Stimulated activated naive B cell treated with anti-CD40 and anti-IgM and Interleukin-4, amounts not matched to agents 10 μg/mL and 1 μg/mL and 100 μg/mL, for 72 hours (primary cell): ENCODE results near the gene CRYBB1.
A peak's percentile ranks its signal among the peaks of the same experiment; 100 is the strongest.

ENCODE experiments used
- ATAC-seq, 2 donors: fragments of 150-1000 bp; cut with Tn5 transposase; replicated peaks; 2 replicates each; pipeline ENCODE4 v1.10.0; 2021; ENCODE audit warnings: moderate library complexity in 1 of 2
- DNase-seq: peaks from one replicate; pipeline ENCODE4 v3.0.0; 2021
- H3K27ac Mint-ChIP-seq: one replicate; pipeline ENCODE4 v1.8.0; 2022; ENCODE audit warnings: mild to moderate bottlenecking, mixed read lengths
- H3K27me3 Mint-ChIP-seq, 2 donors: one replicate each; pipeline ENCODE4 v1.8.0; 2022; ENCODE audit warnings: mixed read lengths in 2 of 2
- H3K36me3 Mint-ChIP-seq, 2 donors: one replicate each; pipeline ENCODE4 v1.8.0; 2022; ENCODE audit warnings: mixed read lengths in 2 of 2, mild to moderate bottlenecking in 1 of 2
- H3K4me1 Mint-ChIP-seq, 2 donors: one replicate each; pipeline ENCODE4 v1.8.0; 2022; ENCODE audit warnings: mixed read lengths in 2 of 2, mild to moderate bottlenecking in 1 of 2
- H3K4me3 Mint-ChIP-seq, 2 donors: one replicate each; pipeline ENCODE4 v1.8.0; 2022; ENCODE audit warnings: mild to moderate bottlenecking in 2 of 2, mixed read lengths in 2 of 2, moderate library complexity in 1 of 2
- H3K9me3 Mint-ChIP-seq, 2 donors: one replicate each; pipeline ENCODE4 v1.8.0; 2022; ENCODE audit warnings: mixed read lengths in 2 of 2, mild to moderate bottlenecking in 1 of 2

The CRYBB1 gene

DNA sequence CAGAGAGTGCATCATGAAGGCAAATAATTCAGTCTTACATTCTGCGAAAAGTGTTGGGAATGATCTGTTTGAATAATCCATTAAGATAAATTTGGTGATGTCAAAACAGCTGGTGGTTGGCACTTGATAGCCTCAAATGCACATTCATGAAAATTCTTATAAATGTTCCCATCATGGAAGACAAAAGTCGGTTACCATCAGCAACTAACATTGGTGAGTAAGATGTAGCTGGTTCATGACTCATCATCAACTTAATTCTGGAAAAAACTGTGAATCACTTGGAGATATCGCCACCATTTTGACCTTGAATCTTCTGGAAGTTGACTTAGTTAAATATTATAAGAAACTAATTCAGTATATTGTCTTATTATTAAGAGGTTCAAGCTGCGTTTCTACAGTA, 11.2 kb downstream of the CRYBB1 start:
- H3K27me3 Mint-ChIP-seq = no peaks in the 10 kb centered on the region

DNA sequence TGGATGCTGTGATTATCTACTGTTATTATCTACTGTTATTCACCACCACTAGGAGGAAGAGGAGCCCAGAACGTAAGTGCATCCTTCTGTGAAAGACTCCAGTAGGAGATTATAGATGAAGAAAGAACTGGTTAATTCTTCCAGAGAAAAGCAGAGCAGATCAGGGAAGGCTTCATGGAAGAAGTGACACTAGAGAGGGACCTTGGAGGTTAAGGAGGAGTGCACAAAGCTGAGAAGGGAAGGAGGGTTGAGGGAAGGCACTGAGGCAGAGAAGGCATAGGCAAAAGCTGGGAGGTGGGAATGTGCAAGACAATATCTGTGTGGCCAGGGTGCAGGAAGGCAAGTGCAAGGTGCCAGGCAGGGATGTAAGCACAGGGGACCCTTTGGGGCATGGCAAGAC, 13.5 kb downstream of the CRYBB1 start:
- H3K27ac Mint-ChIP-seq = no peak overlapping the region
- no peak for DNase-seq
- H3K4me3 Mint-ChIP-seq = no peak overlapping the region
- H3K36me3 Mint-ChIP-seq = no peaks in the 10 kb centered on the region
- ATAC-seq = no peak
- peaks cover 0 to 3% of the 10 kb centered on the region in 2 donors for H3K4me1 Mint-ChIP-seq
- H3K27me3 Mint-ChIP-seq = no peaks in the 10 kb centered on the region
- H3K9me3 Mint-ChIP-seq = no peaks in the 10 kb centered on the region

More for the DNA sequence above, 11.2 kb downstream of the CRYBB1 start:
- H3K4me3 Mint-ChIP-seq = no peak overlapping the region
- H3K4me1 Mint-ChIP-seq = peaks cover 6 to 11% of the 10 kb centered on the region in 2 donors
- no peaks in the 10 kb centered on the region for H3K9me3 Mint-ChIP-seq
- DNase-seq (no peak), ATAC-seq (no peak)
- H3K27ac Mint-ChIP-seq = no peak overlapping the region
- no peaks in the 10 kb centered on the region for H3K36me3 Mint-ChIP-seq

DNA sequence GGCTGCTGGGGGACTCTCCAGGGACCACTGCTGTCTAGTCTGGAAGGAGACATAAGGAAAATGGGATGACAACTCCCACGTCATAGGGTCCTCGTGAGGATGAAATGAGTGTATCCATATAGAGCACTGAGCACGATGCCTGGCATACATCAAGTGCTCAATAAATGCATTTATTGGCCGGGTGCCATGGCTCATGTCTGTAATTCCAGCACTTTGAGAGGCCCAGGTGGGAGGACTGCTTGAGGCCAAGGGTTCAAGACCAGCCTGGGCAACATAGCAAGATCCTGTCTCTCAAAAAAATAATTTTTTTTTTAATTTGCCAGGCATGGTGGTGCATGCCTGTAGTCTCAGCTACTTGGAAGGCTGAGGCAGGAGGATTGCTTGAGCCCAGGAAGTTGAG, 15.7 kb downstream of the CRYBB1 start:
- ATAC-seq (no peak), DNase-seq (no peak)
- Mint-ChIP-seq H3K27ac (no peak overlapping the region), H3K4me3 (no peak overlapping the region), H3K36me3 (no peaks in the 10 kb centered on the region), H3K4me1 (no peaks in the 10 kb centered on the region), H3K27me3 (no peaks in the 10 kb centered on the region), H3K9me3 (no peaks in the 10 kb centered on the region)

DNA sequence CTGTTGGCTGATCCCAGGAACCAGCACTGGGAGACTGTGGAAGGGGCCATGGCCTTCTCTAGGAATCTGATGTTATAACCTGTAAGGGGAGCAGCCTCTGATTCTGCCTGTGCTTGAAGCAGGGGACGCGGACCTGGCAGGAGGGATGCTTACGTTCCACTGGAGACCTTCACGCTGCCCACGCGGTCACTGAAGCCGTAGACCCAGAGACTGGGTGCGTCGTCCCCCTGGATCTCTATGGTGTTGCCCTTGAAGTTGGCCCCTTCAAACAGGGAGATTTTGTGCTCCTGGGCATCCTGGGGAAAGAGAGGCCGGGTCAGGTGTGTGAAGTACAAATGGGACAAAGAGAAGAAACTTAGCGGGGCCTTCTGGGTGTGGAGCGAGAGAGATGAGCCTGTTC, 16.1 kb downstream of the CRYBB1 start:
- Mint-ChIP-seq H3K4me1 (no peaks in the 10 kb centered on the region), H3K27me3 (no peaks in the 10 kb centered on the region), H3K4me3 (no peak overlapping the region), H3K27ac (peak overlapping the region; percentile 6), H3K36me3 (no peaks in the 10 kb centered on the region), H3K9me3 (no peaks in the 10 kb centered on the region)
- DNase-seq (no peak), ATAC-seq (no peak)

DNA sequence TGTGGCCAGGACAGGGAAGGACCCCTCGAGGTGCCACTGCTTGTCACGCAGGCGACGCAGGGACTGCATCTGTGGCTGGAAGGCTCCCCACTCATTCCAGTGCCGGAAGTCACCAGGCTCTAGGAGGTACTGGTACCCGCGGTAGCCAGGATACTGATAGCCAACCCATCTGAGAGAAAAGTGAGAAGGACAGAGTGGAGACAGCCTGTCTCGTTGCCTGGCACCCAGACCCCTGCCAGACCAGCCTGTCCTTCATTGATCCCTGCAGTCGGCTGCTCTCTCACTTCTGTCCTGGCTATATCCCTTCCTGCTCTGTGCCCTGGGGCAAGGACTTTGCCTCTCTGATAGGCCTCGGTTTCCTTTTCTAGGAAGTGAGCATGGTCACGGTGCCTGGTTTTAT, 18.3 kb downstream of the CRYBB1 start:
- Mint-ChIP-seq H3K4me1 (no peaks in the 10 kb centered on the region), H3K9me3 (no peaks in the 10 kb centered on the region), H3K27me3 (no peaks in the 10 kb centered on the region), H3K4me3 (no peak overlapping the region), H3K36me3 (no peaks in the 10 kb centered on the region), H3K27ac (no peak overlapping the region)
- no peak for DNase-seq
- ATAC-seq = no peak

DNA sequence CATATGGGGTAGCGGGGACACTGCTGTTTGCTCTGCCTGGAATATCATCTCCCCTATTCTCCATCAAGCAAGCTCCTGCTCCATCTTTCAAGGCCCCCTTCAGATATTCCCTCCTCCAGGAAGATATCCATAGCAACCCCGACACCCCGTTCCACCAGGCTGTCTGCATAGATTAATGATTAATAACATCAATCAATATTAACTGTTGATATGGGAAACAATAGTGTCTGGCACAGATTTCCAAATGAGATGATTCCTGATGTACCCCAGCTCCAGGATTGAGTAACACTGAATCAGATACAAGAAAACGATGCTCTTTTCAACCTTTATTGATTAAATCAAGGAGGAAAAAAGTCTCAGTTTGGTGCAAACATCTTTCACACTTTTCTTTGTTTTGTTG, 20.3 kb downstream of the CRYBB1 start:
- DNase-seq (no peak), ATAC-seq (no peak)
- no peaks in the 10 kb centered on the region for H3K27me3 Mint-ChIP-seq
- no peak overlapping the region for H3K4me3 Mint-ChIP-seq
- H3K36me3 Mint-ChIP-seq = no peaks in the 10 kb centered on the region
- no peak overlapping the region for H3K27ac Mint-ChIP-seq
- no peaks in the 10 kb centered on the region for H3K9me3 Mint-ChIP-seq
- peaks cover 3 to 7% of the 10 kb centered on the region in 2 donors for H3K4me1 Mint-ChIP-seq

DNA sequence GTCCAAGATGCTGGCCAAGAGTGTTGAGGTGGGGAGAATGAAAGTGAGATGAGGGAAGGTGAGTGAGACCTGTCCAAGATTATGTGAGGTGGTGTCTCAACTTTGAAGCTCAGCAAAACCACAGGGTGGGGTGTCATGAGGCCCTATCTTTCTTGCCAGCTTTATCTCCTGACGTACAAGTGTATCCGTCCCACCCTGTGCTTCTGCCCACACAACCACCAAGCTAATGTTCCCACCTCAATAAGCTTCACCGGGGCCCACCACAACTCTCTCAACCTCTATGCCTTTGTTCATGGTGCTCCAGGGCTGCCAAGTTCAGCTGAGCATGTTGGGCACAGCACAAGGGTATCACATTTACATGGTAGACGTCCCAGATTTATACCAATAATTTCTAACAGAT, 20.8 kb downstream of the CRYBB1 start:
- no peak overlapping the region for H3K4me3 Mint-ChIP-seq
- DNase-seq = no peak
- no peak for ATAC-seq
- no peak overlapping the region for H3K27ac Mint-ChIP-seq
- H3K36me3 Mint-ChIP-seq = no peaks in the 10 kb centered on the region
- H3K27me3 Mint-ChIP-seq = no peaks in the 10 kb centered on the region
- H3K9me3 Mint-ChIP-seq = no peaks in the 10 kb centered on the region
- H3K4me1 Mint-ChIP-seq = peaks cover 7 to 11% of the 10 kb centered on the region in 2 donors

DNA sequence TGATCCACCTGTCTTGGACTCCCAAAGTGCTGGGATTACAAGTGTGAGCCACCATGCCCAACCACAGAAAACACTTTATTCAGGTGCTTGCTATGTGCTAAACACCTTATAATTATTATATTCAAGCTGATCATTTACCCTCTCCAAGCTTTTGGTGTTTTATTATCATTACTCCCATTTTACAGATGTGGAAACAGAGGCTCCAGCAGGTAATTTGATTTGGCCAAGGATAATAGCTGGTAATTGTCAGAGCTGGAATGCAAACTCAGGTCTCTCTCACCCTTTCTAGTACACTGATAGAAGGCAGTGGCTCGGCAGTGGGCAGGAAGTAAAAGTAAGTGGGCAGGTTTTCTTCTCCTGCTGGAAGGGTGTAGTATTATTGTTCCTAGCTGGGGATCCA, 24.1 kb downstream of the CRYBB1 start:
- ATAC-seq = no peak
- Mint-ChIP-seq H3K27ac (no peak overlapping the region), H3K27me3 (no peaks in the 10 kb centered on the region), H3K4me3 (no peak overlapping the region), H3K36me3 (no peaks in the 10 kb centered on the region), H3K9me3 (no peaks in the 10 kb centered on the region), H3K4me1 (peaks cover 18 to 27% of the 10 kb centered on the region in 2 donors)
- no peak for DNase-seq

DNA sequence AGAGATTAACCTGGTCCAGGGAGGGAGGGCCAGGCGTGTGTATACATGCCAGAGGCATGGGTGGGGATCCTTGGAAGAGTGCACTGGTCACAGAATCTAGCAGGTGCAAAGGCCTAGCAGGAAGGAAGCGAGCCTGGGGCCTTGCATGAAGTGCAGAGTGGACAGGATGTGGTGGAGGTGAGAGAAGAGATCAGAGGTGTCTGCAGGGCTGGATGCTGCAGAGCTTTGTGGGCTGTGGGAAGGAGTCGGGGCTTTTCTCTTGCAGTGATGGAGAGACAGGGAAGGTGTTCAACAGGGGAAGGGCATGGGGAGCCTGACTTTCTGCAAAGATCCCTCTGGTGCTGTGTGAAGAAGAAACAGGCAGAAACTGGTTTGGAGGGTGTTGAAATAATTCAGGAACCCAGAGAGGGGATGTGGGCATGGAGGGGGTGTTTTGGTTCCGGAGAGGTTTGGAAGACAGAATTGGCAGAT, 25.4 kb downstream of the CRYBB1 start:
- H3K4me3 Mint-ChIP-seq = no peak overlapping the region
- H3K4me1 Mint-ChIP-seq = peaks cover 24 to 36% of the 10 kb centered on the region in 2 donors
- H3K36me3 Mint-ChIP-seq = no peaks in the 10 kb centered on the region
- H3K27ac Mint-ChIP-seq = no peak overlapping the region
- ATAC-seq (no peak), DNase-seq (no peak)
- no peaks in the 10 kb centered on the region for H3K27me3 Mint-ChIP-seq
- H3K9me3 Mint-ChIP-seq = peaks cover 0 to 2% of the 10 kb centered on the region in 2 donors

DNA sequence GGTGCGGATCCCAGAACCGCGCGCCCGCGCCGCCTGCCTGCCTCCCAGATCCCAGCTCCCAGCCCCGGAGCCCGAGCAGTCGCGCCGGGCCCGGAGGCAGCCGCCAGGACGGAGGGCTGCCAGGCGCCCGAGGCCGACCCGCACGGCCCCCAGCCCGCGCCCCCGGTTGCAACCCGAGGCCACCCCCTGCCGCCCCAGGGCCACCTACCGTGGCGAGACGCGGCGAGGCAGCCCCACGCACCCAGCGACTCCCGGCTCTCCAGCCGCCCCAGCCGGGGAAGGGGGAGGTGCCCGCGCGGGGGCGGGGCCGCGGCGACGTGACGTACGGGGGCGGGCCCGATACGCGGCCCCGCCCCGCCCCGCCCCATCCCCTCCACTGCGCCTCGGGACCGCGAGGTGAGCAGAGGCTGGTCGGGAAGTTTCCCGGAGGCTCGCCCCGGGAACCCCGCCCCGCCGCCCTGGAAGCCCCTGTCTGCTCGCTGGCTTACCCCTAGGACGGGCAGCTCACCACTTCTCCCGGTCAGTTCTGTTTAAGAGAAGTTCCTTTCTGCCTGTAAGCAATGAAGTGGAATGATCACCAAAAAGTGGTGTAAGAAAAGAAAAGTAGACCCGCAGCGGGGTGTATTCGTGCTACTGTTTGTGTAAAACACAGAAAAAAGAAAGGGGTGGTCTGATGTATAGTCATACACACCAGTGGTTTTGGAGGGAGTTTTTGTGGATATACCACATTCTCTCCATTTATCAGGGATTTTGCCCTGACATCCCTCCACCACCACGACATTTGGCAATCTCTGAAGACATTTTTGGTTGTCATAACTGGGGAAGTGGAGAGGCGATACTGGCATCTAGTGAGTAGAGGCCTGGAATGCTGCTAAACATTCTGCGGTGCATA, 27.7 kb downstream of the CRYBB1 start, which contains the start of gene TPST2:
Gene TPST2, minus strand, starts transcription at position 288 of the 892 bp plus-strand sequence. CDS start 48,502 bp downstream, outside the sequence.
- Mint-ChIP-seq H3K27me3 (no peaks in the 10 kb centered on the region), H3K36me3 (no peaks in the 10 kb centered on the region), H3K9me3 (peaks cover 0 to 2% of the 10 kb centered on the region in 2 donors), H3K27ac (peak within 1 kb of the TSS; percentile 92), H3K4me3 (peak within 1 kb of the TSS; percentile 92 to 97), H3K4me1 (peaks cover 35 to 55% of the 10 kb centered on the region in 2 donors)
- peak; percentile 60 for DNase-seq
- ATAC-seq = peak; percentile 89 to 94

DNA sequence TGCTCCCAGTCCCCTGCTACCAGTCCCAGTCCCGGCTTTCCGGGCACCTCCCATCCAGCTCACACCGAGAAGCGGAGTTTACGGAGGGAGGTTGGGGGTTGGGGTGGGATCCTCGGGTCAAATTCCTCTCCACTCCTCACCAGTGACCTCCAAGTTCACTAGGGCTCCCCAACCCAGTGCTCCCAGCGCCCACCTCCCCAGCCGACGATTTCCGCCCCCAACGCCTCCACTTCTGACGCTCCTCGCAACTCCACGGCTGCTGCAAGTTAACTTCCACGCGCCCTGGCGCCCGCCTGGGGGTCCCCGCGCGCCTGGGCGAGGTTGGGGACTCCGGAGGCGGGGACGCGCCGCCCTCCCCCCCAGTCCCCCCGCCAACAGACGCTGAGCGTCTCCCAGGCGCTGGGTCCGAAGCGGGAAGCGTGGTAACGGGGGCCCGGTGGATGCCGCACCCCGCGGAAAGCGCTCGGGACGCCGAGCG, 28.4 kb downstream of the CRYBB1 start:
- H3K4me1 Mint-ChIP-seq = peaks cover 36 to 57% of the 10 kb centered on the region in 2 donors

DNA sequence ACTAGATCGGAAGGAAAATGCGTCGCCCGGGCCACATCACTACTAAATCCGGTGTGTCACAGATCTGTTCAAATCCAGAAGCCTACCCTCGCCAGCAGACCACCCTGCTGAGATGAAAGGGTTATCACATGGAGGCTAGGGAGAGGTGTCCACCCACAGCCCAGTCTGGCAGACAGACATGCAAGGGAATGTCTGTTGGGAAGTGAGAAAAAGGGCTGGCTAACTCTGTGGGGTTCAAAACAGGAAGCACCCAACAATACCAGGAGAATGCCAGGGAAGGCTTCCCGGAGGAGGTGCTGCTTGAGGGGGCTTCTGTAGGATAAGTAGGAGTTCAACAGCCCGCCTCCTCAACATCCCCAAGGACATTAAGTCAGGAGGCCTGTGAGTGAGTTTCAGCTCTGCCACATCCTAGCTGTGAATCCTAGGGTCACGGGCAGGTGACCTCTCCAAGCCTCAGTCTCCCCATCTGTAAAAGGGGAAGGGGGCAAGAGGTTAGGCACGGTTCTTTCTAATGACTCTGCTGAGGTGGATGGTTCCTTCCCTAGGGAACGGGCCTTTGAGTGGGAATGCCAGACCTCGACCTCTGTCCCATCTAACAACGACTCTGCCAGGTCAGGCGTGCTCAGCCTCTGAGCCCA, 29.0 kb downstream of the CRYBB1 start:
- Mint-ChIP-seq H3K4me3 (peak overlapping the region; percentile 89 to 92), H3K36me3 (peaks cover 0 to 3% of the 10 kb centered on the region in 2 donors), H3K27ac (peak overlapping the region; percentile 92), H3K4me1 (peaks cover 38 to 57% of the 10 kb centered on the region in 2 donors), H3K9me3 (peaks cover 0 to 2% of the 10 kb centered on the region in 2 donors), H3K27me3 (no peaks in the 10 kb centered on the region)
- DNase-seq = no peak
- ATAC-seq = no peak

More for the DNA sequence above, 28.4 kb downstream of the CRYBB1 start:
- peak; percentile 28 to 49 for ATAC-seq
- peak; percentile 6 for DNase-seq
- Mint-ChIP-seq H3K36me3 (no peaks in the 10 kb centered on the region), H3K9me3 (peaks cover 0 to 2% of the 10 kb centered on the region in 2 donors), H3K27ac (peak overlapping the region; percentile 92), H3K4me3 (peak overlapping the region; percentile 89 to 92), H3K27me3 (no peaks in the 10 kb centered on the region)

DNA sequence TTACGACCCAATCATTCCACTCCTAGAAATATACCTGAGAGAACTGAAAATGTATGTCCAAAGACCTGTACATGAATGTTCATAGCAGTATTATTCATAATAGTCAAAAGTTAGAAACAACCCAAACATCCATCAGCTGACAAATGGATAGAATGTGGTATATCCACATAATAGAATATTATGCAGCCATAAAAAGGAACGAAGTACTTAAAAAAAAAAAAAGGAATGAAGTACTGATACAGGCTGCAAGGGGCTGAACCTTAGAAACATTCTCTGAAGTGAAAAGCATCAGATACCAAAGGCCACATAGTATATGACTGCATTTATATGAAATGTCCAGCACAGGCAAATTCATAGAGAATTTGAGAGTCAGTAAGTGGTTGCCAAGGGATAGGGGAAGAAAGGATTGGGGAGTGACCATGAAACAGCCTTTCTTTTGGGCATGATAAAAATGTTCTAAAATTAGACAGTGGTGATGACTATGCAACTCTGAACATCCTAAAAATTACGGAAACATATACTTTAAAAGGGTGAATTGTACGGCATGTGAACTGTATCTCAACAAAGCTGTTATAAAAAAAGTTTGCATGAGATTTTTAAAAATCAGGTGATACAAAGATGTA, 29.7 kb downstream of the CRYBB1 start:
- no peak for DNase-seq
- peaks cover 0 to 2% of the 10 kb centered on the region in 2 donors for H3K9me3 Mint-ChIP-seq
- H3K27ac Mint-ChIP-seq = peak overlapping the region; percentile 27
- H3K27me3 Mint-ChIP-seq = no peaks in the 10 kb centered on the region
- H3K4me1 Mint-ChIP-seq = peaks cover 38 to 56% of the 10 kb centered on the region in 2 donors
- no peak for ATAC-seq
- peaks cover 0 to 4% of the 10 kb centered on the region in 2 donors for H3K36me3 Mint-ChIP-seq
- peak overlapping the region; percentile 89 to 92 for H3K4me3 Mint-ChIP-seq
